ENCODE measurements around the gene TMEM54.

DNA sequence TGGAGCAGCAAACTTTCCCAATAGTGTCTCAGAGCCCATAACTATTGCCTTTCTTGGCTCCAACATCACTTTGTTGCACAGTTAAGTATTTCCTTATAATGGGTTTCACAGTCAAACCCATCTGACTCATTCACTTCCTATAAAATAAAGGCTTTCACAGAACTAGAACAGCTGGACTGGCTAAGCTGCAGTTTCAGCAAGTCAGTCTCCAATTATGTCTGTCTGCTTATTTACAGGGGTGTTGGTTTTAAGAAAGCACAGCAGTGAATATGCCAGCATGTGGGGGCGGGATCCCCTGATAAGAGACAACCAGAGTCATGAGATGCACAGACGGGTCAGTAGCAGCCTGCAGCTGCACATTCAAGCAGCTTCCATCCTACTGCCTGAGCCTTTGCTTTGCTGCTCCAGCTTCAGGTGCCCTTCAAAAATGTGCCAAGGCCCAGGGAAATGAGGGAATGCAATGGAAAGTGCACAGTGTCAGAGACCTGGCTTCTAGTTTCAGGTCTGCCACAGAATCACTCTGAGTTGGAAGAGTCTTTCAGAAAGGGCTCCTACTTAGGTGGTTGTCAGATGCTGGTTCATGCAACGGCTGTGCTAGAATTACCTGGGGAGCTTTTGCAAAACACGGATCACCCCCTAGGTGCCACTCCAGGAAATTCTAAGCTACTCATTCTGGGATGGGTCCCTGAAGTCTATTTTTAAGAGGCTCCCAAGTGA lies 38.6 kb upstream of the TMEM54 start:
- no peak for TF ChIP-seq ZNF717 (CRISPR knock-in tag; IDR thresholded peaks at IDR 0.05)
- peak; percentile 92 for TF ChIP-seq ZNF589 (CRISPR knock-in tag; IDR thresholded peaks at IDR 0.05; ENCODE audit: low read depth)
- TF ChIP-seq NFE2L1 (tag; IDR thresholded peaks at IDR 0.05; ENCODE audit: borderline replicate concordance, low read depth): no peak
- no peak; a peak in 1 of 3 replicates for TF ChIP-seq CBX3 (IDR thresholded peaks at IDR 0.05; ENCODE audit: borderline replicate concordance in 1 of 2, low read length in 2 of 2)
- TF ChIP-seq, protein P1, sequence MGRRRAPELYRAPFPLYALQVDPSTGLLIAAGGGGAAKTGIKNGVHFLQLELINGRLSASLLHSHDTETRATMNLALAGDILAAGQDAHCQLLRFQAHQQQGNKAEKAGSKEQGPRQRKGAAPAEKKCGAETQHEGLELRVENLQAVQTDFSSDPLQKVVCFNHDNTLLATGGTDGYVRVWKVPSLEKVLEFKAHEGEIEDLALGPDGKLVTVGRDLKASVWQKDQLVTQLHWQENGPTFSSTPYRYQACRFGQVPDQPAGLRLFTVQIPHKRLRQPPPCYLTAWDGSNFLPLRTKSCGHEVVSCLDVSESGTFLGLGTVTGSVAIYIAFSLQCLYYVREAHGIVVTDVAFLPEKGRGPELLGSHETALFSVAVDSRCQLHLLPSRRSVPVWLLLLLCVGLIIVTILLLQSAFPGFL (CRISPR knock-in tag; IDR thresholded peaks at IDR 0.05): no peak
- TF ChIP-seq, protein P2, sequence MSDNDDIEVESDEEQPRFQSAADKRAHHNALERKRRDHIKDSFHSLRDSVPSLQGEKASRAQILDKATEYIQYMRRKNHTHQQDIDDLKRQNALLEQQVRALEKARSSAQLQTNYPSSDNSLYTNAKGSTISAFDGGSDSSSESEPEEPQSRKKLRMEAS (CRISPR knock-in tag; IDR thresholded peaks at IDR 0.05): no peak
- no peak for TF ChIP-seq TAF1 (IDR thresholded peaks at IDR 0.05; ENCODE audit: control insufficient read depth, extremely low read depth, insufficient read depth, low read length, severe bottlenecking)
- no peak for TF ChIP-seq ZC3H11A (IDR thresholded peaks at IDR 0.05; ENCODE audit: low read depth, low read length)

All from K562 (cell line).